Stomach (tissue), 9 donors: Measurements from ENCODE around the gene EHMT1. TPM values are rescaled to one million over a fixed set of nuclear protein-coding genes. Genes with fewer than 3 reads are reported as not detected.

ENCODE experiments used
- DNase-seq, 2 donors: peaks; one replicate each; pipeline versions ENCODE4 v3.0.0 to v3.0.0-alpha.2; 2013 to 2019
- H3K27ac ChIP-seq, 5 donors: fragments of 200-600 bp in 4 of 5; sonication (generic) in 4 of 5; one replicate each; pipeline ENCODE4 v1.5.1; 2013 to 2019; ENCODE audit warnings: mild to moderate bottlenecking in 1 of 5, moderate library complexity in 1 of 5
- H3K27me3 ChIP-seq, 3 donors: fragments of 200-600 bp; sonication (generic); one replicate each; pipeline ENCODE4 v1.5.1; 2017 to 2019; ENCODE audit warnings: mixed run types in 1 of 3
- H3K36me3 ChIP-seq, 4 donors: fragments of 200-600 bp; sonication (generic); 1 replicate in 3 of 4; 2 replicates in 1 of 4; pipeline ENCODE4 v1.5.1; 2016 to 2019
- H3K4me1 ChIP-seq, 4 donors: fragments of 200-600 bp; sonication (generic); one replicate each; pipeline ENCODE4 v1.5.1; 2016 to 2019
- H3K4me3 ChIP-seq, 4 donors: fragments of 200-600 bp; sonication (generic) in 3 of 4; one replicate each; pipeline ENCODE4 v1.5.1; 2016 to 2019; ENCODE audit warnings: mild to moderate bottlenecking in 1 of 4
- H3K9me3 ChIP-seq, 4 donors: fragments of 200-600 bp; sonication (generic); one replicate each; pipeline ENCODE4 v1.5.1; 2016 to 2019
- CTCF ChIP-seq, 7 experiments: fragments of 450-650 bp in 4 of 7; fragments of 200-600 bp in 3 of 7; sonication (generic) in 3 of 7; IDR thresholded peaks; one replicate each; pipeline ENCODE4 v1.5.1; 2016 to 2019; ENCODE audit warnings: antibody characterized with exemption in 7 of 7, control low read depth in 2 of 7, mild to moderate bottlenecking in 1 of 7
- EP300 ChIP-seq: sonication (generic); formaldehyde crosslinking; IDR thresholded peaks from one replicate; pipeline ENCODE4 v1.6.1; 2017; ENCODE audit warnings: antibody characterized with exemption
- POLR2A ChIP-seq, 4 donors: fragments of 450-650 bp; IDR thresholded peaks; one replicate each; pipeline ENCODE4 v1.6.1; 2016; ENCODE audit warnings: antibody characterized with exemption in 4 of 4, control low read depth in 2 of 4, mild to moderate bottlenecking in 1 of 4, moderate library complexity in 1 of 4
- POLR2AphosphoS5 ChIP-seq, 3 donors: sonication (generic); formaldehyde crosslinking; IDR thresholded peaks; one replicate each; pipeline ENCODE4 v1.6.1; 2016; ENCODE audit warnings: antibody characterized with exemption in 3 of 3
- WGBS, 5 donors: extraction: QIAGEN DNeasy Blood & Tissue Kit in 3 of 5; methylation state at CpG; one replicate each; pipeline versions ENCODE4 v1.1.5 to v1.1.7; 2013 to 2018; 5-methylcytosine and 5-hydroxymethylcytosine counted together
- intact Hi-C: fragments of 100-400 bp; cut with DNase I; formaldehyde crosslinking; loops from one replicate; pipeline ENCODE4 v1.15.1; 2023; ENCODE audit warnings: low total_unique reads
- polyA plus RNA-seq, 3 donors: library from polyadenylated mRNA; stranded (reverse); fragments of 200-250 nt; gene quantifications; one replicate each; pipeline ENCODE4 v1.2.3, GENCODE V29; 2013
- total RNA-seq, 5 donors: library from RNA; depleted of rRNA; stranded (reverse); fragments of >200 nt; gene quantifications; one replicate each; pipeline versions ENCODE4 v1.1.0 to v1.2.3, GENCODE V29; 2014 to 2016
- donor health status: healthy with polysubstance abuse.
- donor health status: Bipolar disorder and iron deficiency.
- donor health status: healthy.

EHMT1 gene
- total and polyA plus RNA-seq, 8 donors = 23.9 to 419 (median 79.5) TPM

GRCh38 chr9:137752426-137752825 is 133.6 kb downstream of the EHMT1 start:
- no peak for DNase-seq
- Histone ChIP-seq H3K27me3 (no peaks in the 10 kb centered on the region), H3K4me1 (no peaks in the 10 kb centered on the region), H3K36me3 (peaks cover 30 to 92% (median 82%) of the 10 kb centered on the region in 4 donors), H3K27ac (no peak overlapping the region), H3K4me3 (no peak overlapping the region), H3K9me3 (peaks cover 0 to 8% (median 0%) of the 10 kb centered on the region in 4 donors)
- 88 to 95% (median 94%) methylated on average over 14 of the region's 14 CpGs for WGBS, 5 donors
- no peak for TF ChIP-seq CTCF (IDR thresholded peaks at IDR 0.05)
- no peak for TF ChIP-seq EP300
- no peak for TF ChIP-seq POLR2AphosphoS5 (IDR thresholded peaks at IDR 0.05)
- TF ChIP-seq POLR2A (IDR thresholded peaks at IDR 0.05) = no peak
- intact Hi-C loops = no loop called here

GRCh38 chr9:137753192-137753765 is 134.5 kb downstream of the EHMT1 start:
- H3K4me3 ChIP-seq = no peak overlapping the region
- H3K4me1 ChIP-seq = no peaks in the 10 kb centered on the region
- H3K27me3 ChIP-seq = no peaks in the 10 kb centered on the region
- WGBS, 5 donors = 94 to 96% (median 96%) methylated on average over 18 to 22 of the region's 22 CpGs
- no peak for DNase-seq
- H3K9me3 ChIP-seq = peaks cover 0 to 8% (median 0%) of the 10 kb centered on the region in 4 donors
- peaks cover 30 to 92% (median 82%) of the 10 kb centered on the region in 4 donors for H3K36me3 ChIP-seq
- H3K27ac ChIP-seq = no peak overlapping the region
- TF ChIP-seq EP300 (no peak), POLR2A (IDR thresholded peaks at IDR 0.05) (no peak), POLR2AphosphoS5 (IDR thresholded peaks at IDR 0.05) (no peak), CTCF (IDR thresholded peaks at IDR 0.05) (no peak)
- intact Hi-C loops = no loop called here

GRCh38 chr9:137755261-137755927 is 136.6 kb downstream of the EHMT1 start:
- Histone ChIP-seq H3K27me3 (no peaks in the 10 kb centered on the region), H3K27ac (no peak overlapping the region), H3K9me3 (peaks cover 0 to 8% (median 0%) of the 10 kb centered on the region in 4 donors), H3K36me3 (peaks cover 30 to 97% (median 92%) of the 10 kb centered on the region in 4 donors), H3K4me1 (no peaks in the 10 kb centered on the region), H3K4me3 (no peak overlapping the region)
- DNase-seq = no peak
- no peak for TF ChIP-seq CTCF (IDR thresholded peaks at IDR 0.05)
- TF ChIP-seq POLR2AphosphoS5 (IDR thresholded peaks at IDR 0.05) = no peak
- no peak for TF ChIP-seq POLR2A (IDR thresholded peaks at IDR 0.05)
- WGBS, 5 donors = 93 to 96% (median 95%) methylated on average over 7 of the region's 7 CpGs
- intact Hi-C loops = no loop called here

GRCh38 chr9:137756045-137756744 is 137.4 kb downstream of the EHMT1 start:
- no peaks in the 10 kb centered on the region for H3K4me1 ChIP-seq
- H3K36me3 ChIP-seq = peaks cover 29 to 100% (median 96%) of the 10 kb centered on the region in 4 donors
- WGBS, 5 donors = 87 to 92% (median 92%) methylated on average over 13 of the region's 13 CpGs
- no peak overlapping the region for H3K27ac ChIP-seq
- no peak for TF ChIP-seq POLR2AphosphoS5 (IDR thresholded peaks at IDR 0.05)
- no peaks in the 10 kb centered on the region for H3K27me3 ChIP-seq
- DNase-seq = no peak
- no peak overlapping the region for H3K4me3 ChIP-seq
- peaks cover 0 to 8% (median 0%) of the 10 kb centered on the region in 4 donors for H3K9me3 ChIP-seq
- intact Hi-C loops = no loop called here
